ENCODE data around the gene AHRR. TPM values are rescaled to one million over a fixed set of nuclear protein-coding genes. Genes with fewer than 3 reads are reported as not detected.

AHRR gene
- total and polyA plus RNA-seq, 8 donors, result 0.63 to 47.8 (median 1.1) TPM; not detected in 1

DNA sequence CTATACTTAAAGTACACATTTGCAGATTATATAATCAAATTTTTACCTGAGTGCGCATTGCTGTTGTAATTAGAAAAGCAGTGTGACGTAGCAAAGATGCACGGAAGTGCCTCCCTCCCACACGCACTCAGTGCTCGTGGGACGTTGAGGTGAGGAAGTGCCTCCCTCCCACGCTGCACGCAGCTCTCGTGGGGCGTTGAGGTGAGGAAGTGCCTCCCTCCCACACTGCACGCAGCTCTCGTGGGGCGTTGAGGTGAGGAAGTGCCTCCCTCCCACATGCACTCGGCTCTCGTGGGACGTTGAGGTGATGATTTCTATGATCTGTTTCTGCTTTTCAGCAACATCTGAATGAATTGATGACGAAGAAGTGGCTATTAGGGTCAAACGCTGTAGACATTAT, 142.4 kb downstream of the AHRR start:
- H3K27me3 ChIP-seq, result no peaks in the 10 kb centered on the region
- 74 to 85% (median 78%) methylated on average over 18 of the region's 18 CpGs for WGBS, 5 donors
- intact Hi-C loops (cut with DNase I; ENCODE audit: low total_unique reads), result no loop called here

DNA sequence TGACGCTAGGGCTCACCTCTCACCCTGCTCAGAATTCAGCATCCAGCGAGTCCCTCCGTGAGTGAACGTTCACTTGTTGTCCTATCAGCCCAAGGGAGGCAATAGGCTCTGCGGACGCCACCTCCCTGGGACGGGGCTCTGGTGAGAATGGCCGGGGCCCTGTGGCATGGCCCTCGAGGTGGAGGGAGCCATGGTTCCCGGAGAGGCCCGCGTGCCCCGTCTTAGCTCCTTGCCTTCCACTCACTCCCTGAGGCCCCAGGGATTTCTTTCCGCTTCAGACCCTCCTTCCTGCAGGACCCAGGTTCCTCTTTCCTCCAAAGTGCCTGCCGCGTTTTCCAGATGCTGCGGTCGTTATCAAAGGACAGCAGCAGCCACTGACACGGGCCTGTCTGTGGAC, 142.9 kb downstream of the AHRR start:
- no peak overlapping the region for H3K4me3 ChIP-seq
- intact Hi-C loops (cut with DNase I; ENCODE audit: low total_unique reads), result no loop called here

More for the DNA sequence above, 142.4 kb downstream of the AHRR start:
- H3K4me1 ChIP-seq, result no peaks in the 10 kb centered on the region
- H3K27ac ChIP-seq, result no peak overlapping the region
- no peak for TF ChIP-seq EP300 (IDR thresholded peaks at IDR 0.05)
- no peak for TF ChIP-seq POLR2A (IDR thresholded peaks at IDR 0.05)
- TF ChIP-seq, protein P1, sequence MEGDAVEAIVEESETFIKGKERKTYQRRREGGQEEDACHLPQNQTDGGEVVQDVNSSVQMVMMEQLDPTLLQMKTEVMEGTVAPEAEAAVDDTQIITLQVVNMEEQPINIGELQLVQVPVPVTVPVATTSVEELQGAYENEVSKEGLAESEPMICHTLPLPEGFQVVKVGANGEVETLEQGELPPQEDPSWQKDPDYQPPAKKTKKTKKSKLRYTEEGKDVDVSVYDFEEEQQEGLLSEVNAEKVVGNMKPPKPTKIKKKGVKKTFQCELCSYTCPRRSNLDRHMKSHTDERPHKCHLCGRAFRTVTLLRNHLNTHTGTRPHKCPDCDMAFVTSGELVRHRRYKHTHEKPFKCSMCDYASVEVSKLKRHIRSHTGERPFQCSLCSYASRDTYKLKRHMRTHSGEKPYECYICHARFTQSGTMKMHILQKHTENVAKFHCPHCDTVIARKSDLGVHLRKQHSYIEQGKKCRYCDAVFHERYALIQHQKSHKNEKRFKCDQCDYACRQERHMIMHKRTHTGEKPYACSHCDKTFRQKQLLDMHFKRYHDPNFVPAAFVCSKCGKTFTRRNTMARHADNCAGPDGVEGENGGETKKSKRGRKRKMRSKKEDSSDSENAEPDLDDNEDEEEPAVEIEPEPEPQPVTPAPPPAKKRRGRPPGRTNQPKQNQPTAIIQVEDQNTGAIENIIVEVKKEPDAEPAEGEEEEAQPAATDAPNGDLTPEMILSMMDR (IDR thresholded peaks at IDR 0.05), result no peak
- TF ChIP-seq POLR2AphosphoS5 (IDR thresholded peaks at IDR 0.05), result no peak
- no peak overlapping the region for H3K4me3 ChIP-seq
- no peak for DNase-seq
- H3K36me3 ChIP-seq, result peaks cover 50 to 86% (median 84%) of the 10 kb centered on the region in 4 donors
- H3K9me3 ChIP-seq, result no peaks in the 10 kb centered on the region

DNA sequence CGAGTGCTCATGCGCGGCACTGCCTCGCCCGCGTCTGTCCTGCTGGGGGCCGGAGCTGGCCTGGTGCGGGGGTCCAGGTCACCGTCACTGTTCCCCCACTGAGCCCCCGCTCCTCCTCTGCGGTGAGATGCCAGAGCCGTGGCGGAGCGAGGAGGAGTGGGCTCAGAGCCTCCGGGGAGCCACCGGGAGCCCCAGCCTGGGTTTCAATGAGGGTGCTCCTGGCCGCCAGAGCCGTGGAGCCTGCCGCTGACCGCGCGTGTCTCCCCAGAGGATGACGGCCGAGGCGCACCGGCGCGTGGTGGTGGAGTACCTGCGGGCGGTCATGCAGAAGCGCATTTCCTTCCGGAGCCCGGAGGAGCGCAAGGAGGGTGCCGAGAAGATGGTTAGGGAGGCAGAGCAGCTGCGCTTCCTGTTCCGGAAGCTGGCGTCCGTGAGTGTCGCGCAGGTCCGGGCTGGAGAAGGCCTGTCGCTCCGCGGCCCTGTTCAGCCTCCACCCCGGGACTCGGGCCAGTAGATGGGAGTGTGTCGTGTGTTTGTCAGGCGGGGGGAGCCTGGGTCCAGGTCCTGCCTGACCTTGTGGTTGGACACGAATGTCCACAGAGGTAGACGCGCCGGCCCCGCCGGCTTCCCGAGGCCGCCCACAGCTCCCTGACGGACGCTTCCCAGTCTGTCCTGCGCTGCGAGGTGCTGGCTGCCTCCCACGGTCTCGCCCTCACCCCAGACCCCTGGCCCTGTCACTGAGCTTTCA, 143.5 kb downstream of the AHRR start:
- Histone ChIP-seq H3K36me3 (peaks cover 42 to 86% (median 80%) of the 10 kb centered on the region in 4 donors), H3K4me3 (no peak overlapping the region), H3K9me3 (no peaks in the 10 kb centered on the region), H3K4me1 (no peaks in the 10 kb centered on the region), H3K27me3 (no peaks in the 10 kb centered on the region), H3K27ac (no peak overlapping the region)
- WGBS, 5 donors, result 93 to 97% (median 95%) methylated on average over 62 to 63 of the region's 63 CpGs
- no peak for DNase-seq
- no peak for TF ChIP-seq POLR2AphosphoS5 (IDR thresholded peaks at IDR 0.05)
- no peak for TF ChIP-seq EP300 (IDR thresholded peaks at IDR 0.05)
- TF ChIP-seq POLR2A (IDR thresholded peaks at IDR 0.05), result no peak
- TF ChIP-seq, protein P1 (IDR thresholded peaks at IDR 0.05), result no peak
- intact Hi-C loops (cut with DNase I; ENCODE audit: low total_unique reads), result no loop called here

More for the DNA sequence above, 142.9 kb downstream of the AHRR start:
- no peak for DNase-seq
- TF ChIP-seq, protein P1 (IDR thresholded peaks at IDR 0.05), result no peak
- no peak for TF ChIP-seq POLR2AphosphoS5 (IDR thresholded peaks at IDR 0.05)
- TF ChIP-seq EP300 (IDR thresholded peaks at IDR 0.05), result no peak
- TF ChIP-seq POLR2A (IDR thresholded peaks at IDR 0.05), result no peak
- no peaks in the 10 kb centered on the region for H3K4me1 ChIP-seq
- H3K9me3 ChIP-seq, result no peaks in the 10 kb centered on the region
- H3K27ac ChIP-seq, result no peak overlapping the region
- 92 to 95% (median 93%) methylated on average over 10 to 19 of the region's 19 CpGs for WGBS, 5 donors
- H3K27me3 ChIP-seq, result no peaks in the 10 kb centered on the region
- H3K36me3 ChIP-seq, result peaks cover 48 to 86% (median 84%) of the 10 kb centered on the region in 4 donors

DNA sequence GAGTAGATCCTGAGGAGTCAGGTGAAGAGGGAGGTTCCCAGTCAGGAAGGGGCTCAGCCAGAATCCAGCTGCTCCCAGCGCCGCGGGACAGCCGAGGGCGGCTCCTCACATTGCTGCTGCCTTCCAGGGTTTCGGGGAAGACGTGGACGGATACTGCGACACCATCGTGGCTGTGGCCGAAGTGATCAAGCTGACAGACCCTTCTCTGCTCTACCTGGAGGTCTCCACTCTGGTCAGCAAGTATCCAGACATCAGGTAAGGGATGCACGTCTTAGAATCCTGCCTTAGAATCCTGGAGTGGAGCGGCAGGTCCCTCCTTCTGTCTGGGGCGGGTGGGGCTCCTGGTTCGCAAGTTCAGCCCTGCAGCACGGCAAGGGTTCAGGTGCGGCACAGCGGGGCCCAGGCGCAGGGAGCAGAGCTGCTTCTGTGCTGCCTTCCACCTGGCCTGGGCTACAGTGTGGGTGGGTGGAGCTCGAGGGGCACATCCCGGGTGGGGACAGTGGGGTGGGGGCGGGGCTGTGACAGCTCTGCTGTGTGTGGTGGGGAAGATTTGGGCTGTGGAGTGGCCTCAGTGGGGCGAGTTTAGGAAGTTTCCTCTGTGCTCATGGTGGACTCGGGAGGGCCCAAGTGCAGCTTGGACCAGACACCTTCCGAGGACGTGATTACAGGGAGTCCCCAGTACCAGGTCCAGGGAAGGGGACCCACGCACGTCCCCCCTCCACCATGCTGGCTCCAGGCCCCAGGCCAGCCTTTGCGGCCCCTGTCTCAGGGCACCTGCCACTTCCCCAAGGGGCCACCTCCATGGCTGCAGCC, 144.3 kb downstream of the AHRR start:
- no peaks in the 10 kb centered on the region for H3K27me3 ChIP-seq
- no peak overlapping the region for H3K4me3 ChIP-seq
- WGBS, 5 donors, result 86 to 89% (median 87%) methylated on average over 6 to 29 of the region's 29 CpGs
- H3K27ac ChIP-seq, result no peak overlapping the region
- H3K36me3 ChIP-seq, result peaks cover 40 to 83% (median 74%) of the 10 kb centered on the region in 4 donors
- no peaks in the 10 kb centered on the region for H3K9me3 ChIP-seq
- no peak for DNase-seq
- intact Hi-C loops (cut with DNase I; ENCODE audit: low total_unique reads), result no loop called here
- H3K4me1 ChIP-seq, result peaks cover 0 to 3% (median 1%) of the 10 kb centered on the region in 4 donors
- TF ChIP-seq POLR2AphosphoS5 (IDR thresholded peaks at IDR 0.05) (no peak), EP300 (IDR thresholded peaks at IDR 0.05) (no peak), POLR2A (IDR thresholded peaks at IDR 0.05) (no peak)
- TF ChIP-seq, protein P1 (IDR thresholded peaks at IDR 0.05), result no peak

Data from stomach (tissue), 9 donors.